Muscle layer of colon (tissue), 2 donors: ENCODE data around the gene MEGF9.

Experiments used
- H3K27ac ChIP-seq: one replicate; pipeline ENCODE4 v1.7.0; 2013; ENCODE audit warnings: low read depth, mild to moderate bottlenecking, low read length, moderate library complexity
- H3K27me3 ChIP-seq, 2 donors: one replicate each; pipeline ENCODE4 v1.7.0; 2013; ENCODE audit warnings: low read length in 2 of 2, mild to moderate bottlenecking in 2 of 2; ENCODE audit not compliant: insufficient read depth in 2 of 2, control insufficient read depth in 1 of 2
- H3K36me3 ChIP-seq: one replicate; pipeline ENCODE4 v1.7.0; 2013; ENCODE audit warnings: mild to moderate bottlenecking, low read length; ENCODE audit not compliant: insufficient read depth
- H3K4me1 ChIP-seq: one replicate; pipeline ENCODE4 v1.7.0; 2013; ENCODE audit warnings: mild to moderate bottlenecking, low read length; ENCODE audit not compliant: insufficient read depth
- H3K4me3 ChIP-seq, 2 donors: one replicate each; pipeline ENCODE4 v1.7.0; 2013; ENCODE audit warnings: low read length in 2 of 2, low read depth in 1 of 2, mild to moderate bottlenecking in 1 of 2, moderate library complexity in 1 of 2
- H3K9ac ChIP-seq: one replicate; pipeline ENCODE4 v1.7.0; 2013; ENCODE audit warnings: low read length
- H3K9me3 ChIP-seq: one replicate; pipeline ENCODE4 v1.7.0; 2013; ENCODE audit warnings: mild to moderate bottlenecking, low read length
- donor health status: abdominal sarcoma.
- donor health status: Adenocarcinoma of cecum.

MEGF9 gene

DNA sequence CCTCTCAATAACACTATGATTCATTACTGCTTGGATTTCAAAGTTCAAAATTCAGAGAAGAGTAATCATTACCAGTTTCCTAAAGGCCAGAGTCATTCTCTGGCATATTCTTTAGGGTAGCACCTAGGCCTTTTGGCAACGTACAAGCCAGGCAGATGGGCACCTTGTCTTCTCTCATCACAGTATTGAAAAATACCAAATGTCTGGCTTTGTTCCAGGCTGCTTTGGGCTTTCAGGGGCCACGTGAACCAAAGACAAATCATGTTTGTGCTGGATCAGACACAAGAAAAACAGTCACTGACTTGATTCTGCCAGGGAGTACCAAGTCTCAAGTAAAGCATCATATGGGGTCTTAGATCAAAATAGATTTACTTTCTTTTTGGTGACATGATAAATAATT, 15.5 kb downstream of the MEGF9 start:
- Histone ChIP-seq H3K4me3 (no peak overlapping the region), H3K9ac (no peak overlapping the region), H3K36me3 (no peaks in the 10 kb centered on the region), H3K4me1 (no peaks in the 10 kb centered on the region), H3K9me3 (no peaks in the 10 kb centered on the region), H3K27me3 (no peaks in the 10 kb centered on the region), H3K27ac (no peak overlapping the region)

DNA sequence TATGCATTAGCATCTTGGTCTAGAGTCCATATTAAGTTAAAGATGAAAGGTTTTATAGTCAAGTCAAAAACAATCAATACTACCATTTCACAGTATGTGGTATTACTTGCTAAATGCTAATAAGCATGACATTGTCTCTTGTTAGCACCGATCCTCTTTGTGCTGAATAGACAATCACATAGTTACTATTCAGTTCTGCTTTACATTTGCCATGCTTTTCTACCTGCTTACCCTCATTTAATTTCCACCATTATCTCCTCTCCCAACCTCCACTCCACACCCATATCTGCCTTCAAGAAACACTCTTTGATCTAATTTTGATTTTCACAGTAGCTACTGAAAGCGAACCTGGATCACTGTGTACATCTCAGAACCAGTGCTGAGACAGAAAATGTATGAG, 16.8 kb downstream of the MEGF9 start:
- Histone ChIP-seq H3K9me3 (no peaks in the 10 kb centered on the region), H3K27ac (no peak overlapping the region), H3K4me1 (peaks cover 5% of the 10 kb centered on the region), H3K9ac (no peak overlapping the region), H3K36me3 (no peaks in the 10 kb centered on the region), H3K4me3 (no peak overlapping the region), H3K27me3 (no peaks in the 10 kb centered on the region)

DNA sequence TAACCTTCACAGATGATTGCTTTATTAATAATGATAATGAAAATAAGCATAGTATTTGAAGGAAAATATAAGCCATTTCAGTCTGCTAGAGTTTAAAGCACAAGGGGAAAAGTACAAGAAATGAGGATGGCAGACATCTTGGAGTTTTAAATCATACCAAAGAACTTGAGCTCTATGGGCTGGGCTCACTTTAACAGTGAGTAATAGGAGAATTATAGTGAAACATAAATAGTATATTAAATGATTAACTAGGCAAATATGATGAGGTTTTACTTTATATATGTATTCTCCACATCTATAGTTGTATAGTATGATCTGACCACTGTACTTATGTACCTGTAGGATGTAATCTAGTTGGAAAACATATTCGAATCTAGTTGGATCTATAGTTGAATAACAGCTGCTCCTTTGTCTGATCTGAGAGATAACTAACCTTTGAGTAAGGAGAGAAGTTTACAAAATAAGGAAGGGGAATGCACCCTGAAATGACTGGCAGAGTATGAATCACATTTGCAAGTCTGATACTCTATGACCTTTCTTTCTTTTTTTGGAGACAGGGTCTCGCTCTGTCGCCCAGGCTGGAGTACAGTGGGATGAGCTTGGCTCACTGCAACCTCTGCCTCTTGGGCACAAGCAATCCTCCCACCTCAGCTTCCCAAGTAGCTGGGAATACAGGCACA, 17.6 kb downstream of the MEGF9 start:
- H3K27me3 ChIP-seq: no peaks in the 10 kb centered on the region
- peaks cover 5% of the 10 kb centered on the region for H3K4me1 ChIP-seq
- no peak overlapping the region for H3K9ac ChIP-seq
- no peak overlapping the region for H3K27ac ChIP-seq
- H3K9me3 ChIP-seq: no peaks in the 10 kb centered on the region
- no peaks in the 10 kb centered on the region for H3K36me3 ChIP-seq
- H3K4me3 ChIP-seq: no peak overlapping the region

DNA sequence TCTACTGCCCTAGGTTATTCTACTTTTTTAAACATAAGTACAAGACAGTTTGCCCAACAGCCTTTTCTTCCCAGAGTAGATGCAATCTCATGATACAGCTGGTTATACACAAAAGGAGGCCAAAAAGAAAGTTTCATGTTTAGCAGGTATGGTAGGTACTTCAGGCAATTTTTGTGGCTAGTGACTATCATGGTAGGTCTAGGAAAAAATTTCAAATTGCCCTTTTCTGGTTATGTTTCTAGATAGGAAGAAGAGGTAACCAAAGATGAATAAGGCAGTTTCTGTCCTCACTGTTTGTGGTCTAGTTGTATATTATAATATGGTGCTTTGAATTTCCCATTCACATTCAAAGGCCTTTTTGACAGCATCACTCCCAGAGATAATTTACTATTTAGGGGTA, 19.7 kb downstream of the MEGF9 start:
- H3K36me3 ChIP-seq: no peaks in the 10 kb centered on the region
- H3K9ac ChIP-seq: no peak overlapping the region
- H3K9me3 ChIP-seq: no peaks in the 10 kb centered on the region
- H3K4me3 ChIP-seq: no peak overlapping the region
- no peak overlapping the region for H3K27ac ChIP-seq
- peaks cover 14% of the 10 kb centered on the region for H3K4me1 ChIP-seq
- H3K27me3 ChIP-seq: no peaks in the 10 kb centered on the region

DNA sequence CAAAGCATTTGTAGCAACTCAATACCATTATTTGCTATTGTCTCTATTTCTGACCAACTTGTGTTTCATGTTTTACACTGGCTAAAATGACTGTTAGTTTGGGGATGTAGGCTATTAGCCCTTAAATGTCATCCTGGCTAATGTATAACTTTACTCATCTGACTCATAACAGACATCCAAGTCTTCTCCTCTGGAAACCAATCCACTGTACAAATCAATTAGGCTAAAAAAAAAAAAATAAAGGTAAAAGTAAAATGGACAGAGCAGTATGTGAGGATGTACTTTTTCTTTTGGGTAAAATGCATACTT, 20.6 kb downstream of the MEGF9 start:
- no peak overlapping the region for H3K4me3 ChIP-seq
- no peak overlapping the region for H3K9ac ChIP-seq
- H3K4me1 ChIP-seq: peaks cover 17% of the 10 kb centered on the region
- H3K27ac ChIP-seq: no peak overlapping the region
- no peaks in the 10 kb centered on the region for H3K36me3 ChIP-seq
- H3K27me3 ChIP-seq: no peaks in the 10 kb centered on the region
- H3K9me3 ChIP-seq: no peaks in the 10 kb centered on the region

DNA sequence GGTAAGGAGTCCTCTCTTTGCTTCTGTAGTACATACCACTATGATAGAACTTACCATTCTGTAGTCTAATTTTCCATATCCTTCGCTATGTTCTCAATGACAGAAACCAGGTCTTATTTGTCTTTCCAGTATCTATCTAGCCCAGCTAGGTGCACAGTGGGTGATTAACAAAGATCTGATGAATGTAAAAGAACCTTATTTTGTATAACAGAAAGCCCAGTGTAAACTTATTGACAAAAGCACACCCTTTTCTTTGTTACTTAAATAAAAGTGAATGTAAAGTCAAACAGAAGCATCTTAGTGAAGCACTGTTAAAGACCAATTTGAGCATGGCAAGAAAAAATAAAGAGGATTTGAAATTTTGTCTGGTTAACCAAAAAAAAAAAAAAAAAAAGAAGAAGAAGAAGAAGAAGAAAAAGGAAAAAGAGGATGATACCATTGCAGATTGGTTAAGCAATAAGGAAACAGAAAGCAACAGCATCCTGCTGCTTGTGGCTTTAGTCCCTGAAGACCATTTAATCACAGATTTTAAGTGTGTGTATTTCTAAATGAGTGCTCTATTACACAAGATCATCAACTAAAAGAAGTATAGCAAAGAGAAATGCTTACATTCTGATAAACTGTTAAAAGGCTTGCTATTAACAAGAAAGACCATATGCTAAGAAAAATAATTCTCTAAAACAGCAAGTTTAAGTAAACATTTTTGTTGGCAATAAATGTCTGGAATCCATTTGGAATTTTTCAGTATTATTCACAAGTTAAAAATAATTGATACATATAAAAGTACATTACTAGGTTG, 21.2 kb downstream of the MEGF9 start:
- H3K4me1 ChIP-seq: peaks cover 17% of the 10 kb centered on the region
- H3K9ac ChIP-seq: no peak overlapping the region
- no peaks in the 10 kb centered on the region for H3K9me3 ChIP-seq
- no peaks in the 10 kb centered on the region for H3K27me3 ChIP-seq
- H3K4me3 ChIP-seq: no peak overlapping the region
- no peaks in the 10 kb centered on the region for H3K36me3 ChIP-seq
- H3K27ac ChIP-seq: no peak overlapping the region

DNA sequence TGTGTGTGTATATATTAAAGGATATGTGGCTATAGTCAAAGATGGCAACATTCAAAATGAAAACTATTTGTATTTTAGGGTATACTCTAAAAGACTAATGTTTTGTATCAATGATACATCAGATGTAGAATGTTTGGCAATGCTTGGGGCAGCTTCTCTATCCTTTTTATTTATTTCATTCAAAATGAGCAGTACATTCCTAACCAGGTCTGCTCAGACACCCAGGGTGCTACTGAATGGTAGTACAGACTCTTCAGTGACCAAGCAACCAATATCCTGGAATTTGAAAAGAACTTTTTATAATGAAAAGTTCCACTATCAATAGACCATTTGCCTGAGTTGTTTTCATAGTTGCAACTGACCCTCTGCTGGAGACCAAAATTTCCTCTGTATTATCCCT, 23.9 kb downstream of the MEGF9 start:
- Histone ChIP-seq H3K4me1 (peaks cover 17% of the 10 kb centered on the region), H3K4me3 (no peak overlapping the region), H3K27ac (no peak overlapping the region), H3K36me3 (no peaks in the 10 kb centered on the region), H3K9ac (no peak overlapping the region), H3K9me3 (no peaks in the 10 kb centered on the region), H3K27me3 (no peaks in the 10 kb centered on the region)

DNA sequence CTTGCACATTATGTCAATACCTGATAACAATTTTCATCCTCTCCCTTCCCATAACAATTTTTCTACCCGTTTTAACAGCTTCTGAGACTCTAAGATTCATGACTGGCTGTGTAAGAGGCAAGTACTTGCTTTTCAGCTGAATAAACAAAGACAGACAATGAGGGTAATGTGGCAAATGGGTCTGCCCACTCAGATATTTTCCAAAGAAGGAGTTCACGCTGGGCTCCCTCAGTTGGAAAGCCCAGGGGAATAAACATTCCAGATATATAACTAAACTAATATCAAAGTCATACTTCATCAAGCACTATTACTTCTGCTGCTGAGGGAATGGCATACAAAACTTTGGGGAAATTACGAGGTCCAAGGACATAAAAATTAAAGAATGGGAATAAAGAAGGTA, 24.4 kb downstream of the MEGF9 start:
- no peaks in the 10 kb centered on the region for H3K36me3 ChIP-seq
- no peak overlapping the region for H3K4me3 ChIP-seq
- H3K27me3 ChIP-seq: no peaks in the 10 kb centered on the region
- no peak overlapping the region for H3K9ac ChIP-seq
- peaks cover 21% of the 10 kb centered on the region for H3K4me1 ChIP-seq
- H3K27ac ChIP-seq: no peak overlapping the region
- no peaks in the 10 kb centered on the region for H3K9me3 ChIP-seq

DNA sequence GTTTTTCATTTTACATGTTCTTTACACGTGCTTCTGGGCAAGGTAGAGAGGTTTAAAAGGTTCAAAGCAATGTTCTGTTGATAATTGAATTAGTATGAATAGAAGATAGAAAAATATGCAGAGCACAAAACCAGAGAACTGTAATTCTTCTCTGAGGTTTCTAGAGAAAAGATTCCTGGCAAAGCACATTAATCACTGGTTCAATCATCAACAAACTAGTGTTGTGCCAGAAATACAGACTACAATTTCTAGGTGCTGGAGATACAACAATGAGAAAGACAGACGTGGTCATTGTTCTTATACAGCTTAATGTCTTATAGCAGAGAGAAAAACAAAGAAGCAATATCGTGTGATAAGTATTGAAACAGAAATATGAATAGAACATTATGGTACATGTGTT, 25.5 kb downstream of the MEGF9 start:
- H3K27ac ChIP-seq: no peak overlapping the region

DNA sequence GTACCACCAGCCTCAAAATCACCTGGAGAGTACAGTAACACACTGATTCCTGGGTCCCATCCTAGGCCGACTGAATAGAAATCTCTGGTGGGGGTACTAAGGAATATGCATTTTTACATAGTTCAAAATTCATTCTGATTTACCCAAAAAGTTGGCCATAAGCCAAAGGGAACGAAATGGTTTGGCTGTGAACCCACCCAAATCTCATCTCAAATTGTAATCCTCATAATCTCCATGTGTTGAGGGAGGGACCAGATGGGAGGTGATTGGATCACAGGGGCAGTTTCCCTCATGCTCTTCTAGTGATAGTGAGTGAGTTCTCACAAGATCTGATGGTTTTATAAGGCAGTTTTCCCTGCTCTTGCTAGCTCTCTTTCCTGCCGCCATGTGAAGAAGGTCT, 31.1 kb downstream of the MEGF9 start:
- H3K27me3 ChIP-seq: no peaks in the 10 kb centered on the region
- no peak overlapping the region for H3K9ac ChIP-seq
- no peak overlapping the region for H3K27ac ChIP-seq
- peaks cover 9% of the 10 kb centered on the region for H3K4me1 ChIP-seq
- no peaks in the 10 kb centered on the region for H3K9me3 ChIP-seq
- no peaks in the 10 kb centered on the region for H3K36me3 ChIP-seq
- H3K4me3 ChIP-seq: no peak overlapping the region

More for the DNA sequence above, 25.5 kb downstream of the MEGF9 start:
- H3K4me1 ChIP-seq: peaks cover 26% of the 10 kb centered on the region
- no peaks in the 10 kb centered on the region for H3K9me3 ChIP-seq
- no peaks in the 10 kb centered on the region for H3K36me3 ChIP-seq
- no peak overlapping the region for H3K4me3 ChIP-seq
- no peak overlapping the region for H3K9ac ChIP-seq
- no peaks in the 10 kb centered on the region for H3K27me3 ChIP-seq

DNA sequence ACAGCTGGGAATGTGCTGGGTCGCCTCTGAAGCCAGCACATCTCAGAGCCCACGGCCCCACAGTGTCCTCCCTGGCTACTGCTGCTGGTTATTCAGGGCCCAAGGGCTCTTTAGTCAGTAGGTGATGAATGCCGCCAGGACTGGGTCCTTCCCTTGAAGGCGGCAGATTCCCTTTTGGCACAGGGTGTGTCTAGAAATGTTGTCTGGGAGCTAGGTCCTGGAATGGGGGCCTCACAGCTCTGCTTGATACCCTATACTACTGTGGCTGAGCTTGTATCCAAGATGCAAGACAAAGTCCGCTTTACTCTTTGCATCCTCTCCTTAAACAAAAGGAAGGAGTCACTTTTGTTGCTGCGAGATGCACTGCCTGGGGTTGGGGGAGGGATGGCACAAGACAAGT, 33.1 kb downstream of the MEGF9 start:
- Histone ChIP-seq H3K9ac (no peak overlapping the region), H3K36me3 (no peaks in the 10 kb centered on the region), H3K4me3 (no peak overlapping the region), H3K4me1 (peaks cover 9% of the 10 kb centered on the region), H3K27ac (no peak overlapping the region), H3K9me3 (no peaks in the 10 kb centered on the region), H3K27me3 (no peaks in the 10 kb centered on the region)

DNA sequence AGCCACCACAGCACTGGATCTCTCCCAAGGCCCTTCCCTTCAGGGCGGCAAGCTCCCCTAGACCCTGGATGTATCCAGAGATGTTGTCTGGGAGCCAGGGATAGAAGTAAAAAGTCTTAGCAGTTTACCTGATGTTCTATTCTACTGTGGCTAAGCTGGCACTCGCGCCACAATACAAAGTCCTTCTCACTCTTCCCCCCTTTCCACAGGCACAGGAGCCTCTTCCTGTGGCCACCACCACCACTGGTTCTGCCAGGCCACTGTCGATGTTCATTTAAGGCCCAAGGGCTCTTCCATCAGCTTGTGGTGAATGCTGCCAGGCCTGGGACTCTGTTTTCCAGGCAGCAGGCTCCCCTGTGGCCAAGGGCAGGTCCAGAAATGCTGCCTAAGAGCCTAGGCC, 33.7 kb downstream of the MEGF9 start:
- H3K4me1 ChIP-seq: peaks cover 9% of the 10 kb centered on the region
- H3K27me3 ChIP-seq: no peaks in the 10 kb centered on the region
- no peak overlapping the region for H3K27ac ChIP-seq
- H3K36me3 ChIP-seq: no peaks in the 10 kb centered on the region
- H3K9ac ChIP-seq: no peak overlapping the region
- H3K4me3 ChIP-seq: no peak overlapping the region
- no peaks in the 10 kb centered on the region for H3K9me3 ChIP-seq
